ENCODE results near the gene ALDOB. TPM values are rescaled to one million over a fixed set of nuclear protein-coding genes. Genes with fewer than 3 reads are reported as not detected.

Gene ALDOB
- total RNA-seq, 4 donors from 2014 or later = 0.95 TPM; not detected in 3

- intact Hi-C loops (cut with DNase I; ENCODE audit: low total_unique reads) = no loop called here
- Histone ChIP-seq H3K27ac (no peak overlapping the region), H3K4me3 (no peak overlapping the region), H3K4me1 (no peaks in the 10 kb centered on the region), H3K36me3 (no peaks in the 10 kb centered on the region), H3K9me3 (no peaks in the 10 kb centered on the region), H3K27me3 (no peaks in the 10 kb centered on the region)
- TF ChIP-seq CTCF (IDR thresholded peaks at IDR 0.05) (no peak), POLR2A (IDR thresholded peaks at IDR 0.05) (no peak)
- DNase-seq = no peak
Measured at GRCh38 chr9:101478906-101479305, 43.3 kb upstream of the ALDOB start.

GRCh38 chr9:101478444-101478843, 42.9 kb upstream of the ALDOB start:
- no peak overlapping the region for H3K4me3 ChIP-seq
- no peaks in the 10 kb centered on the region for H3K27me3 ChIP-seq
- intact Hi-C loops (cut with DNase I; ENCODE audit: low total_unique reads) = no loop called here
- no peaks in the 10 kb centered on the region for H3K9me3 ChIP-seq
- TF ChIP-seq CTCF (IDR thresholded peaks at IDR 0.05) = no peak
- TF ChIP-seq POLR2A (IDR thresholded peaks at IDR 0.05) = no peak
- no peaks in the 10 kb centered on the region for H3K4me1 ChIP-seq
- H3K27ac ChIP-seq = peak overlapping the region in 1 of 2 donors; percentile 7
- no peak for DNase-seq
- H3K36me3 ChIP-seq = no peaks in the 10 kb centered on the region

GRCh38 chr9:101477736-101478135, 42.2 kb upstream of the ALDOB start:
- Histone ChIP-seq H3K27me3 (no peaks in the 10 kb centered on the region), H3K4me3 (no peak overlapping the region), H3K36me3 (no peaks in the 10 kb centered on the region), H3K27ac (no peak overlapping the region), H3K9me3 (no peaks in the 10 kb centered on the region), H3K4me1 (no peaks in the 10 kb centered on the region)
- intact Hi-C loops (cut with DNase I; ENCODE audit: low total_unique reads) = no loop called here
- peak in 1 of 2 donors; percentile 26 for DNase-seq
- TF ChIP-seq CTCF (IDR thresholded peaks at IDR 0.05) (no peak), POLR2A (IDR thresholded peaks at IDR 0.05) (no peak)

GRCh38 chr9:101477214-101477613, 41.6 kb upstream of the ALDOB start:
- Histone ChIP-seq H3K36me3 (no peaks in the 10 kb centered on the region), H3K27me3 (no peaks in the 10 kb centered on the region), H3K4me1 (no peaks in the 10 kb centered on the region), H3K27ac (no peak overlapping the region), H3K9me3 (no peaks in the 10 kb centered on the region), H3K4me3 (no peak overlapping the region)
- TF ChIP-seq POLR2A (IDR thresholded peaks at IDR 0.05) (no peak), CTCF (IDR thresholded peaks at IDR 0.05) (no peak)
- intact Hi-C loops (cut with DNase I; ENCODE audit: low total_unique reads) = no loop called here
- DNase-seq = no peak

GRCh38 chr9:101476576-101477208, 41.1 kb upstream of the ALDOB start:
- Histone ChIP-seq H3K9me3 (no peaks in the 10 kb centered on the region), H3K27ac (no peak overlapping the region), H3K36me3 (no peaks in the 10 kb centered on the region), H3K27me3 (no peaks in the 10 kb centered on the region), H3K4me3 (no peak overlapping the region), H3K4me1 (no peaks in the 10 kb centered on the region)
- intact Hi-C loops (cut with DNase I; ENCODE audit: low total_unique reads) = no loop called here
- no peak for TF ChIP-seq POLR2A (IDR thresholded peaks at IDR 0.05)
- TF ChIP-seq CTCF (IDR thresholded peaks at IDR 0.05) = no peak
- no peak for DNase-seq

All from uterus (tissue), 4 donors.